Measurements from ENCODE around the gene PLVAP. TPM values are rescaled to one million over a fixed set of nuclear protein-coding genes. Genes with fewer than 3 reads are reported as not detected.
A peak's percentile ranks its signal among the peaks of the same experiment; 100 is the strongest.

PLVAP gene
- total RNA-seq, 1 experiment from 2014 or later: not detected

- in situ Hi-C loops (cut with HindIII; ENCODE audit: low pct_unique_long_range_greater_than_20kb, low sequenced_read_pairs): no loop called here
- DNase-seq (ENCODE audit: low read depth, low spot score): no peak
These were observed 47.5 kb downstream of the PLVAP start for GRCh38 chr19:17329366-17330261.

GRCh38 chr19:17328517-17329365 is 48.4 kb downstream of the PLVAP start:
- DNase-seq (ENCODE audit: low read depth, low spot score): no peak
- in situ Hi-C loops (cut with HindIII; ENCODE audit: low pct_unique_long_range_greater_than_20kb, low sequenced_read_pairs): no loop called here

GRCh38 chr19:17327654-17328516 is 49.3 kb downstream of the PLVAP start:
- DNase-seq (ENCODE audit: low read depth, low spot score): peak; percentile 84
- in situ Hi-C loops (cut with HindIII; ENCODE audit: low pct_unique_long_range_greater_than_20kb, low sequenced_read_pairs): no loop called here

- in situ Hi-C loops (cut with HindIII; ENCODE audit: low pct_unique_long_range_greater_than_20kb, low sequenced_read_pairs): no loop called here
- no peak for DNase-seq (ENCODE audit: low read depth, low spot score)
These were observed 50.0 kb downstream of the PLVAP start for GRCh38 chr19:17327068-17327653.

- in situ Hi-C loops (cut with HindIII; ENCODE audit: low pct_unique_long_range_greater_than_20kb, low sequenced_read_pairs): no loop called here
- no peak for DNase-seq (ENCODE audit: low read depth, low spot score)
These were observed 50.6 kb downstream of the PLVAP start for GRCh38 chr19:17326595-17326966.

GRCh38 chr19:17325881-17326594 is 51.1 kb downstream of the PLVAP start:
- in situ Hi-C loops (cut with HindIII; ENCODE audit: low pct_unique_long_range_greater_than_20kb, low sequenced_read_pairs): no loop called here
- DNase-seq (ENCODE audit: low read depth, low spot score): no peak

- in situ Hi-C loops (cut with HindIII; ENCODE audit: low pct_unique_long_range_greater_than_20kb, low sequenced_read_pairs): no loop called here
- DNase-seq (ENCODE audit: low read depth, low spot score): no peak
These were observed 52.0 kb downstream of the PLVAP start for GRCh38 chr19:17325133-17325532.

- DNase-seq (ENCODE audit: low read depth, low spot score): no peak
- in situ Hi-C loops (cut with HindIII; ENCODE audit: low pct_unique_long_range_greater_than_20kb, low sequenced_read_pairs): no loop called here
These were observed 52.6 kb downstream of the PLVAP start for GRCh38 chr19:17324357-17325114.

GRCh38 chr19:17323964-17324332 is 53.2 kb downstream of the PLVAP start:
- DNase-seq (ENCODE audit: low read depth, low spot score): no peak
- in situ Hi-C loops (cut with HindIII; ENCODE audit: low pct_unique_long_range_greater_than_20kb, low sequenced_read_pairs): no loop called here

GRCh38 chr19:17323300-17323963 is 53.7 kb downstream of the PLVAP start:
- in situ Hi-C loops (cut with HindIII; ENCODE audit: low pct_unique_long_range_greater_than_20kb, low sequenced_read_pairs): no loop called here
- DNase-seq (ENCODE audit: low read depth, low spot score): no peak

- in situ Hi-C loops (cut with HindIII; ENCODE audit: low pct_unique_long_range_greater_than_20kb, low sequenced_read_pairs): no loop called here
- DNase-seq (ENCODE audit: low read depth, low spot score): no peak
These were observed 54.3 kb downstream of the PLVAP start for GRCh38 chr19:17322854-17323253.

GRCh38 chr19:17321655-17322489 is 55.3 kb downstream of the PLVAP start:
- DNase-seq (ENCODE audit: low read depth, low spot score): no peak
- in situ Hi-C loops (cut with HindIII; ENCODE audit: low pct_unique_long_range_greater_than_20kb, low sequenced_read_pairs): no loop called here

GRCh38 chr19:17320435-17320834 is 56.7 kb downstream of the PLVAP start:
- in situ Hi-C loops (cut with HindIII; ENCODE audit: low pct_unique_long_range_greater_than_20kb, low sequenced_read_pairs): no loop called here
- DNase-seq (ENCODE audit: low read depth, low spot score): no peak

GRCh38 chr19:17319473-17320238 is 57.5 kb downstream of the PLVAP start:
- DNase-seq (ENCODE audit: low read depth, low spot score): no peak
- in situ Hi-C loops (cut with HindIII; ENCODE audit: low pct_unique_long_range_greater_than_20kb, low sequenced_read_pairs): no loop called here
